Activated CD8-positive, alpha-beta memory T cell treated with anti-CD3 and anti-CD28 coated beads for 36 hours (primary cell): ENCODE results near the gene ZNF488. TPM values are rescaled to one million over a fixed set of nuclear protein-coding genes. Genes with fewer than 3 reads are reported as not detected.

Experiments
- CTCF ChIA-PET: fragments of 350-600 bp; sonication (Branson Sonifier 250); formaldehyde crosslinking; loops from one replicate; lab custom pipeline; 2021; ENCODE audit warnings: antibody characterized with exemption; lab: Charles Lee
- POLR2A ChIA-PET: fragments of 350-600 bp; sonication (Branson Sonifier 250); formaldehyde crosslinking; loops from one replicate; lab custom pipeline; 2021; ENCODE audit warnings: antibody characterized with exemption; lab: Charles Lee
- total RNA-seq, 2 experiments: library from RNA; stranded (reverse); gene quantifications; one replicate each; pipeline ENCODE4 v1.2.3, GENCODE V29; 2021

The ZNF488 gene
- total RNA-seq, 2 experiments from 2014 or later = 0.34 to 0.38 TPM

DNA sequence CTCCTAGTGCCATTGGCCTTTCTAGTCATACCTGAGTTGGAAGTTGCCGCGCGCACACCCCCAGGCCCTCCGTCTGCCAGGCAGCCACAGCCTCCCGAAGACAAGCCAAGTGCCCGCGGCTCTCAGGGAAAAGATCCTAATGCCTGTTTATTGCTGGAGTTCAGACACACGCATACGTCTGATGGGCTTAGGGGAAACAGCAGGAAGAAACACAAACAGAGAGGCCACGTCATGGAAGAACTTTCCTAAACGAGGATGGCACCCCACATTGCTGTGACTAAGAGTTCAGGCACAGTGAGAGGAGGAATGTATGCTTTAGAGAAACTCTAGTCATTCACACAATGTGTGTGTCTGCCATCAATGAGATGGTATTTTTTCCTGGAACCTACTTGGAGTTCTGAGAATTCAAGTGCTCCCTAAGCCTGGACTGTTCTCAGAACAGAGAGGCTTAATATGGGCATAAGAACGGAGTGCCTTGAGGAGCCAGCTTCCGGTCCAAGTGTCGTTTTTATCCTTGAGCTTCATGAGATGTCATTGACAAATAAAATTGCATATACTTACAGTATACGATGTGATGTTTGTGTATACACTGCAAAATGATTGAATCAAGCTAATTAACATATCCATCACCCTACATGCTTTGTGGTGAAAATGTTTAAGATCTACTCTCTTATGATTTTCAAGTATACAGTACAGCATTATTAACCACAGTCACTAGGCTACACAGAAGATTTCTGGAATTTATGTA is 47.5 kb downstream of the ZNF488 start:
- POLR2A ChIA-PET = no interaction called here
- CTCF ChIA-PET = no interaction called here

DNA sequence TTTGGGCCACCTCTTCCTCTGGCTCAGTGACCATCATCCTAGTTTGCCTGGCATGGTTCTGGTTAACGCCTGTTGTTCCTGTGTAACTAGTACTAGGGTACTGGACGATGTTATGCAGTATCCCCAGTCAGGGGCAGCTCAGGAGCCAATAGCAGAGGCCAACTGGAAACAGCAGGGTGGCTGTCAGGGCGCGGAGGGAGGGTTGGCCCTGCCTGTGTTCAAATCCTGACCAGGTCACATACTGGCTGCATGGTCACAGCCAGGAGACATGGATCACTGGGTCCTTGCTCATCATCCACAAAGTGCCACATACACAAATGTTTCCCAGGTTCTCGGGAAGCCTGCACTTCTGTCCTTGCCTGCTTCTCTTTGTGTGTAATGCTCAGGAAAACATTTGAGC is 48.2 kb downstream of the ZNF488 start:
- ChIA-PET POLR2A (no interaction called here), CTCF (no interaction called here)

DNA sequence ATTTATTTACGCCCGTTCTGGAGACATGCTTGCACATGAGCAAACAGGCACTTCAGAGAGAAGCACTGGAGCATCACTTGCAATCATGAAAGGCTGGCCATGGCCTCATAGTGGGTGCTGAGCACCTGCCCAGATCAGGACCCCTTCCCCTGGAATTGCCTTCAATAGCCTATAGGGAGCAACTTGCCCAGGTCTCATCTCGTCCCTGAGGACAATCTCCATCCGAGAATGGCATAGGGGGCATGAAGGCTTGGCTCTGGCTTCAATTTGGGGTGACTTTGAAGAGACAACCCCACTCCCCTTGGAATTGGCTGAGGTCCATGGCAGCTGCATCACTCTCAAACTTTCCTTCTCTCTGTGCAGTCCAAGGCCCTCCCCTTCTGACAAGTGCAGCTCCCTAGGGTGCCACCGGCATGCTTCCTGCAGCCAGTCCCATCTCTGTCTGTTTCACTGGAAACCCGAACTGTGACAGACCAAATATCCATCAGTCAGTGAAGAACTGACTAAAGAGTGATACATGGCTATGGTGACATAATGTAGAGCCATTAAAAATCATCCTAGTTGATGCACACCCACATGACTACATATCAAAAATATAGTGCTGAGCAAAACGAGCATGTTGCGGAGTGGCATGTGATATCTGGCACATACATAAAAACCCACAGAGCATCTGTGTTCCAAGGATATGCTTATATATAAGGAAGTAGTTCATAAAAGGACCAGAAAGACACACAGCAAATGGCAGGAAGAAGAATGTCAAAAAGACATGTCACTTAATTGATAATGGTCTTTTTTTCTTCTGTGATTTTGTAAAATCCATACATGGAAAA is 49.4 kb downstream of the ZNF488 start:
- POLR2A ChIA-PET = no interaction called here
- CTCF ChIA-PET = no interaction called here

DNA sequence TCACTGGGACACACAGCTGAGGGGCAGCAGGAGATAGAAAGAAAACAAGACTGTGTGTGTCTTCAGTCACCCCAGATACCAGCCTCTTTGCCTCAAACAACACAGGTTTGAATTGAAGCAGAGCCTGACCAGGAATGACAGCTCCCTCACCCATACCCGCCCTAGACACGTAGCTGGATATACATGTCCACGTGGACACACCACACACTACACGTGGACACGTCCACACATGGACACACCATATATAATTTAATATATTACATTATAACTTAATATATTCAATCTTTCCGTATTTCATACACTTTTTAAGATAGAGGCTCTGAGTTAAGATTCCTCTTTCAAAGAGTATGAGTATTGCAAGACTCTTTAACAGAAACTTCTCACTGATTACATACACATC is 50.6 kb downstream of the ZNF488 start:
- ChIA-PET CTCF (no interaction called here), POLR2A (no interaction called here)

DNA sequence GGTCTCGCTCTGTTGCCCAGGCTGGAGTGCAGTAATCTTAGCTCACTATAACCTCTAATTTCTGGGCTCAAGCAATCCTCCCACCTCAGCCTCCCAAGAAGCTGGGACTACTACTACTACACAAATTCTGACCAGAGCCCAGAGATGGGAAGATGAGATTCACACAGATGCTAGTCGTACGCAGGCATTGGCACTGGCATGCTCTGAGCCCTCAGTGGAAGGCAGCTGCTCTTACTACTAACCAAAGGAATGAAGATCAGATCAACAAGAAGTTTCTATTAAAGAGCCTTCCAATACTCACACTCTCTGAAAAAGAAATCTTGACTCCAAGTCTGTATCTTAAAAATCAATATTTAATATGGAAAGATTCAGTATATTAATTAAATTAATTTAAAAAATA is 51.1 kb downstream of the ZNF488 start:
- ChIA-PET POLR2A (no interaction called here), CTCF (interaction anchor here (0.6 kb wide), 1 partner anchor 678 kb away, joined by 3 read pairs; no protein-coding TSS in a partner anchor)

DNA sequence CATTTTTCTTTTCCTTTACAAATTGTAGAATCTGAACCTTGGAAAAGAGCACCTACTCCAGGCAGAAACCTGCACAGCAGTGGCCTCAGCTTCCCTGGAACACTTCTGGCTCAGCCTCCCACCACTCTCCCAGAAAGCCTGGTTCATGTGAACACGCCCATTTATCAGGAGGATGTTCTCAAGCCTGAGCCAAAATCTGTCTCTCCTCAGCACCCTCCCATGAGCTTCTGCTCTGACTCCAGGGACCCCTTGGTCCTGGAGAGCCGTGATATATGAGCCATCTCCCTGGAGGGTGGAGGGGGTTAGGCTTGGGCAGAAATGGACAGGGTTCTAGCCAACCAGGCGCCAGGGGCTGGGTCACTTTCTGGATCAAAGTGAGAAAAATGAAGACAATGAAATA is 51.7 kb downstream of the ZNF488 start:
- POLR2A ChIA-PET = no interaction called here

DNA sequence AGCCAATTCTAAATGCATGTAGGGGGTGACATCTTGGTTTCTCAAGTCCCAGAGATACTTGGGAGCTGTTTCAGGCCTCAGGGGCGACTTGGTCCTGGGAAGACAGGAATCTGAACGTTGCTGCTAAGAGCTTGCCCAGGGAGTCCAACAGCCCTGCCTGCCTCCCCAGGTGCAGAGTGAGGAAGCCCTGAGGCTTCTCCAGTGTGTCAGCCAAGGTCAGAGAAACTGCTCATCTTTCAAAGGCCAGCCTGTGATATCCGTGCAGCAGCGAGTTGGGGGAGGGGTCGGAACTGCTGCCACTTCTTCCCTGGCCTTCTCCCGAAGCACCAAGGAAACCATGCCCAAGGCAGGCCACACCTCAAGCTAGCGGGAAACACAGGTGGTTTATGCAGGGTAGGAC is 52.1 kb downstream of the ZNF488 start:
- CTCF ChIA-PET = no interaction called here
- POLR2A ChIA-PET = no interaction called here

More for the DNA sequence above, 51.7 kb downstream of the ZNF488 start:
- CTCF ChIA-PET = interaction anchor here (0.6 kb wide), 1 partner anchor 678 kb away, joined by 3 read pairs; no protein-coding TSS in a partner anchor

DNA sequence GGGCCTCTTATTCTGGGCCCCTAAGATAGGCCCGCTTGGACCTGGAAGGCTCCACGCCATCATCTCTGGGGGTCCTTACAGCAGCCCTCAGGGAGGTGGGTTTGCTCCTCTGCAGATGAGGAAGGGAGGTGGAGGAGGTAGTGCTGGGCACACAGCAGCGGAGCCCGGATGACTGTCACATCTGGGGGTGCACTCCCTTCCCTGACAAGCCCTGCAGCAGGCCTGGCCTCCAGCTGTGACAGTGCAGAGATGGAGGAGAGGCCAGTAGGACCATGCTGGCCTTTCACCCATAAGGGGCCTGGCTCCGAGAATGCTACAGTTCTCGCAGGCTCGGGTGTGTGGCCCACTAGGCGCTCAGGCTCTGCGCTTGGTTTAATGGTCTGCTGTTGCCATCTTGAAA is 52.6 kb downstream of the ZNF488 start:
- POLR2A ChIA-PET = no interaction called here
- CTCF ChIA-PET = no interaction called here

DNA sequence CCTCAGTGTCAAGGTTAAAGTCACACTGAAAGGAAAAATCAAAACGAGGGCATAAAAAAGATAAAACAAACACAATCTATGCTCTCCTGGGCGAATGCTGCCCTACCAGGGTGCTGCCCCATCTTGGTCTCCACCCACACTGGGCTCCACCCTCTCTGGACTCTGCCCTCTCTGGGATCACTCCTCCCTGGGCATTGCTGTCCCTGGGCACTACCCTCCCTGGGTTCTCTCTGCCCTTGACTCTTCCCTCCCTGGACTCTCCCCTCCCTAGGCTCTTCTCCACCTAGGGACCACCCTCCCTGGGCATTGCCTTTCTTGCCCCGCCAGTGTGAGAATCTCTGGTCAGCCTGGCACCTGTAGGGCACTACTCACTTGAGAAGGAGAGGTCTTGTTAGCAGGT is 53.3 kb downstream of the ZNF488 start:
- ChIA-PET CTCF (no interaction called here), POLR2A (no interaction called here)

DNA sequence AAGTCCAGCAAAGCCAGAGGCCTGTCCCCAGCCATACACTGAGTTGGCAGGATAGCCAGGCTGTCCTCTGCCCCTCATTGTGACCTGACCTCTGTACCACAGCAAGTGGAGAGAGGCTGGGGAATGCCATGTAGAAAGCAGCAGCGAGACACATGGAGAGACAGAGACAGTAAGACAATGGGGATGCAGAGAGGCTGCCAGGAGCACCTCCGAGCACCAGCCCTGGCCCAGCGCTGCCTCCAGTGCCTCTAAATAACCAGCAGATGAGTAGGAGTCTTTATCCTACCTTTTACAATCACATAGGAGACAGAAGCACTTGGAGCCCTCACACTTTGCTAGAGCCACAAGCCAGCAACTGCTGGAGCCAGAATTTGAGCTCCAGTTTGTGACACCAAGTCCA is 53.7 kb downstream of the ZNF488 start:
- CTCF ChIA-PET = no interaction called here
- POLR2A ChIA-PET = no interaction called here

DNA sequence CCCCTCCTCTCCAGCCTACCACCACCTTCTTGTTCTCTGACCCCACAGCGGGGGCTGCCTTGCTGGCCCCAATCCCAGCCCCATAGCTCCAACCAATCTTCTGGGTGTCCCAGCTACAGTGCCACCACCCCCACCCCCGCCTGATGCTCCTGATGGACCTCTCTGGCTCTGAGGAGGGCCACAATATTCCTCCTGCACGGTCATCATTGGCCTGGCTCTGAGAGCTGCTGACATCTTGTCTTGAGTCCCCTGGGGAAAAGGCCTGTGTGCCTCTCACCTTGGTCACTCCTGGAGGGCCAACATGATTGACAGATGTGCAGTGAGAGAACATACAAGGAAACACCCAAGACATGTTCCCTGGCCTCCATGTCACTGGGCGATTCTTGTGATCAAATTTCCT is 54.2 kb downstream of the ZNF488 start:
- ChIA-PET POLR2A (no interaction called here), CTCF (no interaction called here)

DNA sequence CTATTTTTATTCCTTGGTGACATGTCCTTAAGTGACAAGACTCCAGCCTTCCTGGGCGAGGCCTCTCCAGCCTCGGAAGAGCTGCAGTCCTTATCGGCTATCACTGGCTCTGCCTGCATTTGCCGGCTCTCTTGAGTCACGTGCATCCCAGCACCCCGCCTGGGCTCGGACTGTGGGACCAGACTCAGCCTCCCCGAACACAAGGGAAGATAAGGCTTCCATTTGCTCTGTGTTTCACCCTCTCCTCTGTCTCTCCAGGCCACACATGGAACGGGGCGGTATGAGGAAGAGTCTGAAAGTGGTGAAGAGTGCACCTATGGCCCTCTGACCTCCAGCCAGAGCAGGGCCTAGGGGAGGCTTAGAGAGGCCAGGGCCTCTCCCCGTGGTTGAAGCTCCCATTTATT is 57.2 kb downstream of the ZNF488 start:
- CTCF ChIA-PET = no interaction called here
- POLR2A ChIA-PET = no interaction called here

DNA sequence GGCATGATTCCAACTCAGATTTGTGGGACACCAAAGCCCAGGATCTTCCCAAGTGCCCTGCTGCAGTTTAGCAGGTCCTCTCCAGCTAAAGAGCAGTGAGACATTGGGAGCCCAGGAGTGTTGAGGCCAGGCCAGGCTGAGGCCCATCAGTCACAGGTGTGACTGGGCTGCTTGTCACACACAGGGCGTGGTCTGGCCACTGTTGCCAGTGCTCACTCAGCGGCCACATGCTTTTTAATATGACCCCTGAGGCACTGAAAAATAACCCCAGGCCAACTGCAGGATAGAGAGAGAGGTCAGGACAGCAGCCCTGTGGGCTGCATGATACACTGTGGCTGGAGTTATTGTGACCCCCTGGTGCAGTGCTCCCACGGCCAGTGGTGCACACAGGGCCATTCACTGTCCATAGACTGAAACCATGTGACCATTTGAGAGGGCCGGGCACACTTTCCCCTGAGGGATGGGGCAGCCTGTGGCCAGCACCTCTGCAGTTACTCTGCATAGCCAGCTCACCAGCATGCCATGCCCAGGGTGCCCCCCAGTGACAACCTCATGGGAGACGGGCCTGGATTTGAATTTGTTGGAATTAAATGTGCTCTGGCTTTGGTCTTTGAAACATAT is 57.7 kb downstream of the ZNF488 start:
- POLR2A ChIA-PET = no interaction called here
- CTCF ChIA-PET = no interaction called here

DNA sequence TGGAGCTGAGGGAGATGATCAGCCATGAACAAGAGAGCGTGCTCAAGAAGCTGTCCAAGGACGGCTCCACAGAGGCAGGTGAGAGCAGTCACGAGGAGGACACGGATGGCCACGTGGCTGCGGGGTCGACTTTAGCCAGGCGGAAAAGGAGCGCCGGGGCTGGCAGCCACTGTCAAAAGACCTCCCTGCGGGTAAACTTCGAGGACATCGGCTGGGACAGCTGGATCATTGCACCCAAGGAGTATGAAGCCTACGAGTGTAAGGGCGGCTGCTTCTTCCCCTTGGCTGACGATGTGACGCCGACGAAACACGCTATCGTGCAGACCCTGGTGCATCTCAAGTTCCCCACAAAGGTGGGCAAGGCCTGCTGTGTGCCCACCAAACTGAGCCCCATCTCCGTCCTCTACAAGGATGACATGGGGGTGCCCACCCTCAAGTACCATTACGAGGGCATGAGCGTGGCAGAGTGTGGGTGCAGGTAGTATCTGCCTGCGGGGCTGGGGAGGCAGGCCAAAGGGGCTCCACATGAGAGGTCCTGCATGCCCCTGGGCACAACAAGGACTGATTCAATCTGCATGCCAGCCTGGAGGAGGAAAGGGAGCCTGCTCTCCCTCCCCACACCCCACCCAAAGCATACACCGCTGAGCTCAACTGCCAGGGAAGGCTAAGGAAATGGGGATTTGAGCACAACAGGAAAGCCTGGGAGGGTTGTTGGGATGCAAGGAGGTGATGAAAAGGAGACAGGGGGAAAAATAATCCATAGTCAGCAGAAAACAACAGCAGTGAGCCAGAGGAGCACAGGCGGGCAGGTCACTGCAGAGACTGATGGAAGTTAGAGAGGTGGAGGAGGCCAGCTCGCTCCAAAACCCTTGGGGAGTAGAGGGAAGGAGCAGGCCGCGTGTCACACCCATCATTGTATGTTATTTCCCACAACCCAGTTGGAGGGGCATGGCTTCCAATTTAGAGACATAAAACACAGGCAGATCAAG is 58.5 kb downstream of the ZNF488 start:
- CTCF ChIA-PET = interaction anchor here (0.9 to 1.5 kb wide), 2 partner anchors 15 to 301 kb away, joined by 3 read pairs; no protein-coding TSS in a partner anchor
- POLR2A ChIA-PET = no interaction called here

DNA sequence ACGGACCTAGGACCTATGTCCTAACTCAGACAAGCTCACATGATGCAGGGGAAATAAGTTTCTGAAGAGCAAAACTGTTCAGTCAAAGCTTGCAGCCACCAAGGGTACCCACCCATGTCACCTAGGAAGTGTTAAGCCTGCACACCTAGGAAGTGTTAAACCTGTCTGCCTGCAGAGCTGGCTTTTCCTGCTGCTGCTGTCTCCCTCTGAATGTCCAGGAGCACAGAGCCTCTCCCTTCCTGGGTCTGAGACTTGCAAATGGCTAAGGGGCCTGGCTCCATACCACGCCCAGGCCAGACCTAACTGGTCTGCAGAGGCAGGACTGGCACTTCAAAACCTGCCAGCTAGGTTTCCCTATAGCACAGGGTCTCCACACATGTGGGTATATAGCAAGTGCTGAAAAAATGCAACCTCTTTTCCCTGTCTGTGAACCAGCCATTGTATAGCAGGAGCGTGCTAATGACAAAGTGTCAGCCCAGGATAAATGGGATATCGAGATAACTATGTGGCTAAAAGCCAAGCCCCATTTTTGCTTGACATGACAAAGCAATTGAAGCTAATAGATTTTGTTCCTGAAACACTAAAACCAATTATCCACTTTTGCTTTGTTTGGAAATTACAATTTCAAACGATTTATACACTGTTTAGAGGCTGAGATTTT is 60.3 kb downstream of the ZNF488 start:
- POLR2A ChIA-PET = no interaction called here
- CTCF ChIA-PET = interaction anchor here (1.1 to 1.5 kb wide), 2 partner anchors 276 to 299 kb away, joined by 3 read pairs; no protein-coding TSS in a partner anchor

DNA sequence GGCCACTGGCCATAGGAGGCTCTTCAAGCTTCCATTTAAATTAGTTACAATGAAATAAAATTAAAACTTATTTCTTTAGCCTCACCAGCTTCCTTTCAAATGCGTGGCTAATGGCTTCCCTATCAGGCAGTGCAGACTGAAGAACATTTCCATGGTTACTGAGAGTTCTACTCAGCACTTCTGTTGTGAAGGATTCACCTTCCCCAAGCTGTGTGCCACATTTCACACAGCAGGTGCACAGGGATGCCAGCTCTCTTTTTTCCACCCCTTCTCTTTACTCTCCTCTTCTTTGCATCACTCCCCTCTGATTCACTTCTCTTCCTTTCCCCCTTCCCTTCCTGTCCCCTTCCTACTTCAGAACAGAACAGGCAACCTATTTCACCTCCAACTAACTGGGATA is 61.0 kb downstream of the ZNF488 start:
- POLR2A ChIA-PET = no interaction called here
- CTCF ChIA-PET = no interaction called here

DNA sequence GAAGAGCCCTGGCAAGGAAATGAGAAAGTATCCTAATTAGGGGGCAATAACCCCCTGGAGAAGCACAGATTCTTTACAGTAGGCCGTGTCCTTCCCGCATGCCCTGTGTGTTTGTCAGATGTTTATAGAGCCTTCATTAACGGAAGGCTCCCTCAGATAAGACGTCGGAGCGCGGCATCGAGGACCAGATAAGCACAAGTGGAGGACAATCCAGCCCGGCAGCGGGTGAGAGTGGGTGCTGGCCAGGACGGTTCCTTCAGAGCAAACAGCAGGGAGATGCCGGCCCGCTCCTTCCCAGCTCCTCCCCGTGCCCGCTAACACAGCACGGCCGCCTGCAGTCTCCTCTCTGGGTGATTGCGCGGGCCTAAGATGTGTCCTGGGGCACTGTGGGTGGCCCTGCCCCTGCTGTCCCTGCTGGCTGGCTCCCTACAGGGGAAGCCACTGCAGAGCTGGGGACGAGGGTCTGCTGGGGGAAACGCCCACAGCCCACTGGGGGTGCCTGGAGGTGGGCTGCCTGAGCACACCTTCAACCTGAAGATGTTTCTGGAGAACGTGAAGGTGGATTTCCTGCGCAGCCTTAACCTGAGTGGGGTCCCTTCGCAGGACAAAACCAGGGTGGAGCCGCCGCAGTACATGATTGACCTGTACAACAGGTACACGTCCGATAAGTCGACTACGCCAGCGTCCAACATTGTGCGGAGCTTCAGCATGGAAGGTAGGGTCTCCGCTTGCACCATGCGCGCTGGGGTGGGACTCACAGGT is 61.6 kb downstream of the ZNF488 start, which contains the start of gene GDF2:
Gene GDF2 (plus strand): TSS at position 155 of the 762 bp plus-strand sequence. CDS start 215 bp downstream, at position 370.
- ChIA-PET CTCF (interaction anchor here (0.7 kb wide), 1 partner anchor 275 kb away, joined by 3 read pairs; no protein-coding TSS in a partner anchor), POLR2A (no interaction called here)
